ENCODE results near the gene KANK2. TPM values are rescaled to one million over a fixed set of nuclear protein-coding genes. Genes with fewer than 3 reads are reported as not detected.

KANK2 gene
- total RNA-seq, 2 donors from 2014 or later = 74.2 to 87.7 TPM

DNA sequence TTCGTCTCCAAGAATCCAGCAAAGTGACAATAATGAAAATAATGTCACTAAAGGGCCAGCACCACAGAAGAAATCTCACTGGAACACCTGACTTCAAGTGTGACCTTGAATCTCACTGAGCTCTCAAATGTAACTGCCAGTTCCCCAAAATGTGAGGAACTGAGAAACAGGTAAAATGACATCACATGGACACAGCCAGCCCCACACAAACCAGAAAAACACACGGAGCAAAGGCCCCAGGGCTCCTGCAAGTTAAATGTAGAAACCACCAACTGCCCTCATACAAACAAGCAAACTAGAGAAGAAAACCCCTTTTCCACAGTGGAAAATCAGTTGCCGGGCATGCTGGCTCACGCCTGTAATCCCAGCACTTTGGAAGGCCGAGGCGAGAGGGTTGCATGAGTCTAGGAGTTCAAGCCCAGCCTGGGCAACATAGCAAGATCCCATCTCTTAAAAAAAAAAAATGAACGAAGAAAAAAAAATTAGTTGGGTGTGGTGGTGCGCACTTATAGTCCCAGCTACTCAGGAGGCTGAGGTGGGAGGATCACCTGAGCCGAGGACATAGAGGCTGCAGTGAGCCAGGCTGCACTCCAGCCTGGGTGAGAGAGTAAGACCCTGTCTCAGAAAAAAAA, 8.7 kb upstream of the KANK2 start:
- Histone ChIP-seq H3K9ac (ENCODE audit: extremely low read depth, low read length, poor library complexity, severe bottlenecking) (no peak overlapping the region), H3K9me3 (ENCODE audit: control insufficient read depth, low read length) (no peaks in the 10 kb centered on the region), H3K27me3 (ENCODE audit: control insufficient read depth, insufficient read depth, low read length, poor library complexity, severe bottlenecking) (no peaks in the 10 kb centered on the region), H3K4me1 (ENCODE audit: control insufficient read depth, insufficient read depth, low read length) (no peaks in the 10 kb centered on the region), H3K27ac (ENCODE audit: low read depth, low read length) (no peak overlapping the region), H3K4me3 (ENCODE audit: low read length) (no peak overlapping the region), H3K36me3 (ENCODE audit: control insufficient read depth, insufficient read depth, low read length) (peaks cover 5% of the 10 kb centered on the region)
- Mint-ChIP-seq H3K9me3 (no peaks in the 10 kb centered on the region), H3K4me1 (no peaks in the 10 kb centered on the region), H3K36me3 (ENCODE audit: low read depth) (peaks cover 14% of the 10 kb centered on the region), H3K4me3 (no peak overlapping the region), H3K27me3 (ENCODE audit: insufficient read depth) (no peaks in the 10 kb centered on the region), H3K27ac (no peak overlapping the region)
- TF ChIP-seq, protein P1, sequence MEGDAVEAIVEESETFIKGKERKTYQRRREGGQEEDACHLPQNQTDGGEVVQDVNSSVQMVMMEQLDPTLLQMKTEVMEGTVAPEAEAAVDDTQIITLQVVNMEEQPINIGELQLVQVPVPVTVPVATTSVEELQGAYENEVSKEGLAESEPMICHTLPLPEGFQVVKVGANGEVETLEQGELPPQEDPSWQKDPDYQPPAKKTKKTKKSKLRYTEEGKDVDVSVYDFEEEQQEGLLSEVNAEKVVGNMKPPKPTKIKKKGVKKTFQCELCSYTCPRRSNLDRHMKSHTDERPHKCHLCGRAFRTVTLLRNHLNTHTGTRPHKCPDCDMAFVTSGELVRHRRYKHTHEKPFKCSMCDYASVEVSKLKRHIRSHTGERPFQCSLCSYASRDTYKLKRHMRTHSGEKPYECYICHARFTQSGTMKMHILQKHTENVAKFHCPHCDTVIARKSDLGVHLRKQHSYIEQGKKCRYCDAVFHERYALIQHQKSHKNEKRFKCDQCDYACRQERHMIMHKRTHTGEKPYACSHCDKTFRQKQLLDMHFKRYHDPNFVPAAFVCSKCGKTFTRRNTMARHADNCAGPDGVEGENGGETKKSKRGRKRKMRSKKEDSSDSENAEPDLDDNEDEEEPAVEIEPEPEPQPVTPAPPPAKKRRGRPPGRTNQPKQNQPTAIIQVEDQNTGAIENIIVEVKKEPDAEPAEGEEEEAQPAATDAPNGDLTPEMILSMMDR (conservative IDR thresholded peaks at IDR 0.05) = no peak
- no peak for DNase-seq
- WGBS, 2 experiments (ENCODE audit: insufficient coverage in 1 of 2, insufficient read length in 1 of 2) = 92 to 95% methylated on average over 8 to 9 of the region's 9 CpGs

DNA sequence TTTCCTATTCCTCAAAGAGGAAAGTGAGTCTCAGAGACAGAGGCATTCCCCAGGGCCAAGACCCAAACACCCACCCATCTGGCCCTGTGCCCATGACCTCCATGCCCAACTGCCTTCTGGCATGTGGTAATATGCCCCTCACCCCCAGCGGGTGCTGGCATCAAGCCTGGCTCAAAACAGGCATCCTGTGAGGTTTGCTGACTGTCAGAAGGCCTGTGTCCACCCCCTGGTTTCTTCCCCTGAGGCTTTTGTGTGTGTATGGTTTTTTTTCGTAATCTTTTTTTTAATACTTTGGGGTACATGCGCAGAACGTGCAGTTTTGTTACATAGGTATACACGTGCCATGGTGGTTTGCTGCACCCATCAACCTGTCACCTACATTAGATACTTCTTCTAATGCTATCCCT, 7.6 kb upstream of the KANK2 start:
- Mint-ChIP-seq H3K27me3 (ENCODE audit: insufficient read depth) (no peaks in the 10 kb centered on the region), H3K9me3 (no peaks in the 10 kb centered on the region), H3K27ac (no peak overlapping the region), H3K36me3 (ENCODE audit: low read depth) (peaks cover 14% of the 10 kb centered on the region), H3K4me1 (no peaks in the 10 kb centered on the region), H3K4me3 (no peak overlapping the region)
- DNase-seq = no peak
- H3K9me3 ChIP-seq (ENCODE audit: control insufficient read depth, low read length) = no peaks in the 10 kb centered on the region
- TF ChIP-seq, protein P1 (conservative IDR thresholded peaks at IDR 0.05) = no peak
- peaks cover 5% of the 10 kb centered on the region for H3K36me3 ChIP-seq (ENCODE audit: control insufficient read depth, insufficient read depth, low read length)
- H3K27ac ChIP-seq (ENCODE audit: low read depth, low read length) = no peak overlapping the region
- H3K9ac ChIP-seq (ENCODE audit: extremely low read depth, low read length, poor library complexity, severe bottlenecking) = no peak overlapping the region
- no peak overlapping the region for H3K4me3 ChIP-seq (ENCODE audit: low read length)
- H3K4me1 ChIP-seq (ENCODE audit: control insufficient read depth, insufficient read depth, low read length) = no peaks in the 10 kb centered on the region
- no peaks in the 10 kb centered on the region for H3K27me3 ChIP-seq (ENCODE audit: control insufficient read depth, insufficient read depth, low read length, poor library complexity, severe bottlenecking)
- 88 to 90% methylated on average over 4 to 5 of the region's 5 CpGs for whole genome bisulfite sequencing, 2 experiments (ENCODE audit: insufficient coverage in 1 of 2, insufficient read length in 1 of 2)

DNA sequence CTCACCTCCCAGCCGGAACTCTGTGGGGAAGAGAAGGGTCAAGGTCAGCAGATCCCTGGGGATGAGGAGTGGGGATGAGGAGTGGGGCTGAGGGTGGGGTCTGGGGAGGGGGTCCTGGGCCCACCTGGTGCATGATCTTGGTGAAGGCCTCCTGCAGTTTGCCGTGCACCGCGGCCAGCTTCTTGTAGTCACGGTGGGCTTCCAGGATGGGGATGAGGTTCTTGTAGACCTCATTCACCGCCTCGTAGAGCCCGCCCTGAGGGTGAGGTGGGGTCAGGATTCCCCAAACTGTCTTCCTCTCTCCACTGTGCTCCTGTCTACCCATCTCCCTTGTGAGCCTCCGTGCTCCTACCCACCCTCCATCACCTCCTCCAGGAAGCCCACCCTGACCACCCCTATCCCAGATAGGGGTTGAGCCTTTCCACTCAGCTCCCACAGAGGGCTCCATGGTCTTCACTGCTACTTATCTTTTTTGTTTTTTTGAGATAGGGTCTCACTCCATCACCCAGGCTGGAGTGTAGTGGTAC, 6.8 kb upstream of the KANK2 start:
- Histone ChIP-seq H3K27me3 (ENCODE audit: control insufficient read depth, insufficient read depth, low read length, poor library complexity, severe bottlenecking) (no peaks in the 10 kb centered on the region), H3K9ac (ENCODE audit: extremely low read depth, low read length, poor library complexity, severe bottlenecking) (no peak overlapping the region), H3K27ac (ENCODE audit: low read depth, low read length) (no peak overlapping the region), H3K4me1 (ENCODE audit: control insufficient read depth, insufficient read depth, low read length) (no peaks in the 10 kb centered on the region), H3K9me3 (ENCODE audit: control insufficient read depth, low read length) (no peaks in the 10 kb centered on the region), H3K36me3 (ENCODE audit: control insufficient read depth, insufficient read depth, low read length) (peaks cover 5% of the 10 kb centered on the region), H3K4me3 (ENCODE audit: low read length) (no peak overlapping the region)
- Mint-ChIP-seq H3K27me3 (ENCODE audit: insufficient read depth) (no peaks in the 10 kb centered on the region), H3K4me3 (no peak overlapping the region), H3K36me3 (ENCODE audit: low read depth) (peaks cover 17% of the 10 kb centered on the region), H3K4me1 (no peaks in the 10 kb centered on the region), H3K27ac (no peak overlapping the region), H3K9me3 (no peaks in the 10 kb centered on the region)
- TF ChIP-seq, protein P1 (conservative IDR thresholded peaks at IDR 0.05) = no peak
- DNase-seq = no peak
- WGBS, 2 experiments (ENCODE audit: insufficient coverage in 1 of 2, insufficient read length in 1 of 2) = 92 to 93% methylated on average over 5 to 9 of the region's 9 CpGs
